ENCODE measurements around the gene MAN2A1.
"Not testable (repeated sequence)": the region's sequence is repeated elsewhere in the genome, so short reads cannot be mapped to it uniquely, and the experiment has no call there.

The MAN2A1 gene

GRCh38 chr5:109823597-109823996 lies 133.9 kb downstream of the MAN2A1 start:
- H3K4me3 ChIP-seq (ENCODE audit: low read length in 2 of 2), result no peak overlapping the region
- H3K9me3 ChIP-seq (ENCODE audit: control insufficient read depth in 2 of 2, low read length in 2 of 2), result no peaks in the 10 kb centered on the region
- no peak overlapping the region for H3K27ac ChIP-seq (ENCODE audit: low read length)
- no peak overlapping the region for H3K9ac ChIP-seq (ENCODE audit: low read length in 2 of 2)
- peaks cover 0 to 5% of the 10 kb centered on the region in 2 donors for H3K36me3 ChIP-seq (ENCODE audit: control insufficient read depth in 2 of 2, insufficient read depth in 2 of 2, low read length in 2 of 2)
- no peaks in the 10 kb centered on the region for H3K4me1 ChIP-seq (ENCODE audit: control insufficient read depth, insufficient read depth, low read length)
- H3K27me3 ChIP-seq (ENCODE audit: control insufficient read depth in 1 of 2, insufficient read depth in 2 of 2, low read length in 2 of 2), result no peaks in the 10 kb centered on the region

- Histone ChIP-seq H3K36me3 (ENCODE audit: control insufficient read depth in 2 of 2, insufficient read depth in 2 of 2, low read length in 2 of 2) (peaks cover 0 to 8% of the 10 kb centered on the region in 2 donors), H3K4me1 (ENCODE audit: control insufficient read depth, insufficient read depth, low read length) (no peaks in the 10 kb centered on the region), H3K9me3 (ENCODE audit: control insufficient read depth in 2 of 2, low read length in 2 of 2) (no peaks in the 10 kb centered on the region), H3K9ac (ENCODE audit: low read length in 2 of 2) (no peak overlapping the region), H3K4me3 (ENCODE audit: low read length in 2 of 2) (no peak overlapping the region), H3K27ac (ENCODE audit: low read length) (no peak overlapping the region), H3K27me3 (ENCODE audit: control insufficient read depth in 1 of 2, insufficient read depth in 2 of 2, low read length in 2 of 2) (no peaks in the 10 kb centered on the region)
These were observed 135.7 kb downstream of the MAN2A1 start for GRCh38 chr5:109825450-109825849.

- H3K27ac ChIP-seq (ENCODE audit: low read length), result no peak overlapping the region
- H3K4me3 ChIP-seq (ENCODE audit: low read length in 2 of 2), result no peak overlapping the region
- H3K9me3 ChIP-seq (ENCODE audit: control insufficient read depth in 2 of 2, low read length in 2 of 2), result no peaks in the 10 kb centered on the region
- peaks cover 0 to 8% of the 10 kb centered on the region in 2 donors for H3K36me3 ChIP-seq (ENCODE audit: control insufficient read depth in 2 of 2, insufficient read depth in 2 of 2, low read length in 2 of 2)
- H3K27me3 ChIP-seq (ENCODE audit: control insufficient read depth in 1 of 2, insufficient read depth in 2 of 2, low read length in 2 of 2), result no peaks in the 10 kb centered on the region
- no peaks in the 10 kb centered on the region for H3K4me1 ChIP-seq (ENCODE audit: control insufficient read depth, insufficient read depth, low read length)
- H3K9ac ChIP-seq (ENCODE audit: low read length in 2 of 2), result no peak overlapping the region
These were observed 136.7 kb downstream of the MAN2A1 start for GRCh38 chr5:109826426-109826825.

- Histone ChIP-seq H3K36me3 (ENCODE audit: control insufficient read depth in 2 of 2, insufficient read depth in 2 of 2, low read length in 2 of 2) (peaks cover 0 to 4% of the 10 kb centered on the region in 2 donors), H3K27me3 (ENCODE audit: control insufficient read depth in 1 of 2, insufficient read depth in 2 of 2, low read length in 2 of 2) (no peaks in the 10 kb centered on the region), H3K9me3 (ENCODE audit: control insufficient read depth in 2 of 2, low read length in 2 of 2) (no peaks in the 10 kb centered on the region), H3K4me3 (ENCODE audit: low read length in 2 of 2) (no peak overlapping the region), H3K27ac (ENCODE audit: low read length) (no peak overlapping the region), H3K4me1 (ENCODE audit: control insufficient read depth, insufficient read depth, low read length) (no peaks in the 10 kb centered on the region), H3K9ac (ENCODE audit: low read length in 2 of 2) (no peak overlapping the region)
These were observed 139.6 kb downstream of the MAN2A1 start for GRCh38 chr5:109829331-109829730.

- Histone ChIP-seq H3K36me3 (ENCODE audit: control insufficient read depth in 2 of 2, insufficient read depth in 2 of 2, low read length in 2 of 2) (peaks cover 0 to 3% of the 10 kb centered on the region in 2 donors), H3K9me3 (ENCODE audit: control insufficient read depth in 2 of 2, low read length in 2 of 2) (no peaks in the 10 kb centered on the region), H3K4me1 (ENCODE audit: control insufficient read depth, insufficient read depth, low read length) (no peaks in the 10 kb centered on the region), H3K27me3 (ENCODE audit: control insufficient read depth in 1 of 2, insufficient read depth in 2 of 2, low read length in 2 of 2) (no peaks in the 10 kb centered on the region), H3K4me3 (ENCODE audit: low read length in 2 of 2) (no peak overlapping the region), H3K27ac (ENCODE audit: low read length) (no peak overlapping the region), H3K9ac (ENCODE audit: low read length in 2 of 2) (no peak overlapping the region)
These were observed 141.3 kb downstream of the MAN2A1 start for GRCh38 chr5:109830955-109831502.

- H3K27ac ChIP-seq (ENCODE audit: low read length); H3K9ac ChIP-seq (ENCODE audit: low read length in 2 of 2); H3K4me3 ChIP-seq (ENCODE audit: low read length in 2 of 2); H3K27me3 ChIP-seq (ENCODE audit: control insufficient read depth in 1 of 2, insufficient read depth in 2 of 2, low read length in 2 of 2); H3K4me1 ChIP-seq (ENCODE audit: control insufficient read depth, insufficient read depth, low read length); H3K36me3 ChIP-seq (ENCODE audit: control insufficient read depth in 2 of 2, insufficient read depth in 2 of 2, low read length in 2 of 2); H3K9me3 ChIP-seq (ENCODE audit: control insufficient read depth in 2 of 2, low read length in 2 of 2): not testable (repeated sequence)
These were observed 142.8 kb downstream of the MAN2A1 start for GRCh38 chr5:109832207-109833188.

- H3K27me3 ChIP-seq (ENCODE audit: control insufficient read depth in 1 of 2, insufficient read depth in 2 of 2, low read length in 2 of 2), result no peaks in the 10 kb centered on the region
- peaks cover 0 to 9% of the 10 kb centered on the region in 2 donors for H3K36me3 ChIP-seq (ENCODE audit: control insufficient read depth in 2 of 2, insufficient read depth in 2 of 2, low read length in 2 of 2)
- H3K4me1 ChIP-seq (ENCODE audit: control insufficient read depth, insufficient read depth, low read length), result no peaks in the 10 kb centered on the region
- H3K9ac ChIP-seq (ENCODE audit: low read length in 2 of 2), result no peak overlapping the region
- no peak overlapping the region for H3K4me3 ChIP-seq (ENCODE audit: low read length in 2 of 2)
- H3K9me3 ChIP-seq (ENCODE audit: control insufficient read depth in 2 of 2, low read length in 2 of 2), result no peaks in the 10 kb centered on the region
- H3K27ac ChIP-seq (ENCODE audit: low read length), result no peak overlapping the region
These were observed 144.2 kb downstream of the MAN2A1 start for GRCh38 chr5:109833946-109834345.

GRCh38 chr5:109836280-109836679 lies 146.6 kb downstream of the MAN2A1 start:
- Histone ChIP-seq H3K27ac (ENCODE audit: low read length) (no peak overlapping the region), H3K36me3 (ENCODE audit: control insufficient read depth in 2 of 2, insufficient read depth in 2 of 2, low read length in 2 of 2) (peaks cover 6 to 9% of the 10 kb centered on the region in 2 donors), H3K27me3 (ENCODE audit: control insufficient read depth in 1 of 2, insufficient read depth in 2 of 2, low read length in 2 of 2) (no peaks in the 10 kb centered on the region), H3K4me3 (ENCODE audit: low read length in 2 of 2) (no peak overlapping the region), H3K9me3 (ENCODE audit: control insufficient read depth in 2 of 2, low read length in 2 of 2) (no peaks in the 10 kb centered on the region), H3K9ac (ENCODE audit: low read length in 2 of 2) (no peak overlapping the region), H3K4me1 (ENCODE audit: control insufficient read depth, insufficient read depth, low read length) (no peaks in the 10 kb centered on the region)

- Histone ChIP-seq H3K27me3 (ENCODE audit: control insufficient read depth in 1 of 2, insufficient read depth in 2 of 2, low read length in 2 of 2) (no peaks in the 10 kb centered on the region), H3K9me3 (ENCODE audit: control insufficient read depth in 2 of 2, low read length in 2 of 2) (no peaks in the 10 kb centered on the region), H3K4me3 (ENCODE audit: low read length in 2 of 2) (no peak overlapping the region), H3K36me3 (ENCODE audit: control insufficient read depth in 2 of 2, insufficient read depth in 2 of 2, low read length in 2 of 2) (peaks cover 8 to 12% of the 10 kb centered on the region in 2 donors), H3K9ac (ENCODE audit: low read length in 2 of 2) (no peak overlapping the region), H3K4me1 (ENCODE audit: control insufficient read depth, insufficient read depth, low read length) (no peaks in the 10 kb centered on the region), H3K27ac (ENCODE audit: low read length) (no peak overlapping the region)
These were observed 147.6 kb downstream of the MAN2A1 start for GRCh38 chr5:109837231-109837861.

GRCh38 chr5:109838157-109838556 lies 148.4 kb downstream of the MAN2A1 start:
- Histone ChIP-seq H3K4me3 (ENCODE audit: low read length in 2 of 2) (no peak overlapping the region), H3K27ac (ENCODE audit: low read length) (no peak overlapping the region), H3K9me3 (ENCODE audit: control insufficient read depth in 2 of 2, low read length in 2 of 2) (no peaks in the 10 kb centered on the region), H3K9ac (ENCODE audit: low read length in 2 of 2) (no peak overlapping the region), H3K36me3 (ENCODE audit: control insufficient read depth in 2 of 2, insufficient read depth in 2 of 2, low read length in 2 of 2) (peaks cover 8 to 13% of the 10 kb centered on the region in 2 donors), H3K4me1 (ENCODE audit: control insufficient read depth, insufficient read depth, low read length) (no peaks in the 10 kb centered on the region), H3K27me3 (ENCODE audit: control insufficient read depth in 1 of 2, insufficient read depth in 2 of 2, low read length in 2 of 2) (no peaks in the 10 kb centered on the region)

Data from stomach smooth muscle (tissue), 2 donors.